SK-N-SH treated with all-trans-retinoic acid at 6 μM for 48 hours (cell line): ENCODE measurements around the gene CHRM2.

Source experiments
- ARNTL ChIP-seq: fragments of 450-650 bp; formaldehyde crosslinking; IDR thresholded peaks from 2 replicates; pipeline ENCODE4 v1.5.0; 2020; ENCODE audit warnings: low read depth, mild to moderate bottlenecking, moderate library complexity, borderline replicate concordance
- BACH2 ChIP-seq: fragments of 250-450 bp; sonication (Bioruptor Pico); IDR thresholded peaks from 2 replicates; pipeline ENCODE4 v1.9.0; 2021; ENCODE audit warnings: mild to moderate bottlenecking, borderline replicate concordance
- ESRRG ChIP-seq: fragments of 250-450 bp; sonication (Bioruptor Pico); IDR thresholded peaks from 2 replicates; pipeline ENCODE4 v1.6.1; 2021; ENCODE audit warnings: mild to moderate bottlenecking
- GLIS3 ChIP-seq: fragments of 250-450 bp; sonication (Bioruptor Pico); IDR thresholded peaks from 2 replicates; pipeline ENCODE4 v1.5.0; 2020; ENCODE audit warnings: mild to moderate bottlenecking, moderate library complexity
- TOX ChIP-seq: fragments of 250-450 bp; sonication (Bioruptor Pico); IDR thresholded peaks from 2 replicates; pipeline ENCODE4 v1.8.0; 2021; ENCODE audit warnings: mild to moderate bottlenecking, moderate library complexity, borderline replicate concordance
- ZC3H10 ChIP-seq: fragments of 250-450 bp; sonication (Bioruptor Pico); IDR thresholded peaks from 2 replicates; pipeline ENCODE4 v1.5.1; 2021; ENCODE audit warnings: mild to moderate bottlenecking, moderate library complexity
- TF ChIP-seq, protein P1 (sequence below): fragments of 250-450 bp; sonication (Bioruptor Pico); IDR thresholded peaks from 2 replicates; pipeline ENCODE4 v1.5.0; 2020; ENCODE audit warnings: mild to moderate bottlenecking, moderate library complexity
- TF ChIP-seq, protein P2 (sequence below): fragments of 250-450 bp; sonication (Bioruptor Pico); IDR thresholded peaks from 2 replicates; pipeline ENCODE4 v1.8.0; 2020; ENCODE audit warnings: mild to moderate bottlenecking, moderate library complexity, borderline replicate concordance

DNA sequence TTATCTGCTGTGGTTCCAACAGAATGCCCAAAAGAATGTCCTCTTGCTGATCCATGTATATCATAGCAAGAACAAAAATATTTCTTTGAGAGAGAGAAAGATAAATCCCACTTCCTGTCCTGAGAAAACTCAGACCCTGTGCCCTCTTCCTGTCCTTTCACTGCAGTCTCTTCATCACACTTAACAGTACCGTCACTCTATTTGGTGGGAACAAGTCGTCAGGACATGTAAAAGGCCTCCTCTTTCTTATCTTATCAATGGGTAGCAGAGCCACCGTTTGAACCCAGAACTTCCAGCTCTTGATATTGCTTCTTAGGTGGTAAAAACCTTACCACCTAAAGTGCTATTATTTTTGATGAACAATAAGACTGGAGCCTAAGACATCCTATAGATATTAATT, 43.9 kb downstream of the CHRM2 start:
- TF ChIP-seq, protein P1, sequence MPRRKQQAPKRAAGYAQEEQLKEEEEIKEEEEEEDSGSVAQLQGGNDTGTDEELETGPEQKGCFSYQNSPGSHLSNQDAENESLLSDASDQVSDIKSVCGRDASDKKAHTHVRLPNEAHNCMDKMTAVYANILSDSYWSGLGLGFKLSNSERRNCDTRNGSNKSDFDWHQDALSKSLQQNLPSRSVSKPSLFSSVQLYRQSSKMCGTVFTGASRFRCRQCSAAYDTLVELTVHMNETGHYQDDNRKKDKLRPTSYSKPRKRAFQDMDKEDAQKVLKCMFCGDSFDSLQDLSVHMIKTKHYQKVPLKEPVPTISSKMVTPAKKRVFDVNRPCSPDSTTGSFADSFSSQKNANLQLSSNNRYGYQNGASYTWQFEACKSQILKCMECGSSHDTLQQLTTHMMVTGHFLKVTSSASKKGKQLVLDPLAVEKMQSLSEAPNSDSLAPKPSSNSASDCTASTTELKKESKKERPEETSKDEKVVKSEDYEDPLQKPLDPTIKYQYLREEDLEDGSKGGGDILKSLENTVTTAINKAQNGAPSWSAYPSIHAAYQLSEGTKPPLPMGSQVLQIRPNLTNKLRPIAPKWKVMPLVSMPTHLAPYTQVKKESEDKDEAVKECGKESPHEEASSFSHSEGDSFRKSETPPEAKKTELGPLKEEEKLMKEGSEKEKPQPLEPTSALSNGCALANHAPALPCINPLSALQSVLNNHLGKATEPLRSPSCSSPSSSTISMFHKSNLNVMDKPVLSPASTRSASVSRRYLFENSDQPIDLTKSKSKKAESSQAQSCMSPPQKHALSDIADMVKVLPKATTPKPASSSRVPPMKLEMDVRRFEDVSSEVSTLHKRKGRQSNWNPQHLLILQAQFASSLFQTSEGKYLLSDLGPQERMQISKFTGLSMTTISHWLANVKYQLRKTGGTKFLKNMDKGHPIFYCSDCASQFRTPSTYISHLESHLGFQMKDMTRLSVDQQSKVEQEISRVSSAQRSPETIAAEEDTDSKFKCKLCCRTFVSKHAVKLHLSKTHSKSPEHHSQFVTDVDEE: no peak
- TF ChIP-seq ARNTL (no peak), ESRRG (CRISPR knock-in tag) (no peak), GLIS3 (CRISPR knock-in tag) (no peak), ZC3H10 (CRISPR knock-in tag) (no peak), TOX (CRISPR knock-in tag) (no peak), BACH2 (CRISPR knock-in tag) (no peak)
- TF ChIP-seq, protein P2, sequence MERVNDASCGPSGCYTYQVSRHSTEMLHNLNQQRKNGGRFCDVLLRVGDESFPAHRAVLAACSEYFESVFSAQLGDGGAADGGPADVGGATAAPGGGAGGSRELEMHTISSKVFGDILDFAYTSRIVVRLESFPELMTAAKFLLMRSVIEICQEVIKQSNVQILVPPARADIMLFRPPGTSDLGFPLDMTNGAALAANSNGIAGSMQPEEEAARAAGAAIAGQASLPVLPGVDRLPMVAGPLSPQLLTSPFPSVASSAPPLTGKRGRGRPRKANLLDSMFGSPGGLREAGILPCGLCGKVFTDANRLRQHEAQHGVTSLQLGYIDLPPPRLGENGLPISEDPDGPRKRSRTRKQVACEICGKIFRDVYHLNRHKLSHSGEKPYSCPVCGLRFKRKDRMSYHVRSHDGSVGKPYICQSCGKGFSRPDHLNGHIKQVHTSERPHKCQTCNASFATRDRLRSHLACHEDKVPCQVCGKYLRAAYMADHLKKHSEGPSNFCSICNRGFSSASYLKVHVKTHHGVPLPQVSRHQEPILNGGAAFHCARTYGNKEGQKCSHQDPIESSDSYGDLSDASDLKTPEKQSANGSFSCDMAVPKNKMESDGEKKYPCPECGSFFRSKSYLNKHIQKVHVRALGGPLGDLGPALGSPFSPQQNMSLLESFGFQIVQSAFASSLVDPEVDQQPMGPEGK (CRISPR knock-in tag): no peak
